ENCODE results near the gene EPGN.

The EPGN gene

GRCh38 chr4:74344031-74344430, 35.8 kb downstream of the EPGN start:
- no peak for DNase-seq

- DNase-seq: no peak
These were observed 45.6 kb downstream of the EPGN start for GRCh38 chr4:74353858-74354257.

DNA sequence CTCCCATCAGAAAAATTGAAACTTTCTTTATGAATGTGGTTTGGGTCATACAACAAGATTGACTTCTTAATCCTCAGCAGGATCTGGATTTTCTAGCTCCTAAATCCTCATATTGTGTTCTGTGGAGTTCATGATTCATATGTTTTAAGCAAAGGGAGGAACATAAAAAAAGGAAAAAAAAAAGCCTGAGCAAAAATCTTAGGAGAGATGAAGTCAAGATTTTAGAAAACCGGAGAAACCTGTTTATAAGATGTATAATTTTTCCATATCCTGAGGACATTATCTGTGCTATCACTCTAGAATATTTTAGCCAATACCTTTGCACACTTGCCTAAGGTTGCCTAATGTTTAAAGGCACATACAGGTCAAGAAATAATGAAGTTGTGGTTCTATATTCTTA, 49.7 kb downstream of the EPGN start:
- DNase-seq: no peak

DNA sequence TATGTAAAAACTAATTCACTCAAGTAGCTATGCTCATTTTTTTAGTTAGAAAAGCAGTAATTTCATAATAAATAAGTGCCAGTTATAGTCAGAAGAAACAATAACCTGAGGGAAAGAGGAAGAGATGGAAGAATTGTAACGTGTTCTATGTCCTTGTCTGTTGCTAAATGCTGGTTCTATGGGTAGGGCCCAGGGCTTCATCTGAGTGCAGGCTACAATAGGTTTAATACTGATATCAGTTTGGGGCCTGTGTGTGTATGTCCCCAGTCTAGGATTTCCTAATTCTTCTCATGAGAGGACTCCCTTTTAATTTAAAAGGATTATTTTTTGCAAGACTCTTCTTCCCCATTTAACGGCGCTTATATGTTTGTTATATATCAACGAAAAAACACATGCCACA, 53.4 kb downstream of the EPGN start:
- no peak for DNase-seq

DNA sequence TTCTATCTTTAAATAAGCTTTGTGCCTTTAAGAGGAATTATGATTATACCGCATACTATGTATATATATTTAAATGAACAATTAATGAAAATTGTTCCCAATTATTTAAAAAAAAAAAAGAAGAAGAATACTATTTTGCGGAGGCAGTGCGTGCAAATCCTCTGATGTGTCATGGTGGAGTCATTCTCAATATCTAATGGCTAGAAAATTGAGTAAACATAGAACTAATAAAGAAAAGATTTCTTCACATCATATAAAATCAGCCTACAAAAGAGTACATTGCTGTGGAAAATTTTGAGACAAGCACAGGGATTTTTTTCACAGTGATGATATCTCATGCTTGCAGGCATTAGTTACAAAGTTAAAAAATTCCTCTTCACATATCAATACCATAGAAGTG, 54.1 kb downstream of the EPGN start:
- DNase-seq: no peak

GRCh38 chr4:74364256-74364651, 56.0 kb downstream of the EPGN start:
- no peak for DNase-seq

DNA sequence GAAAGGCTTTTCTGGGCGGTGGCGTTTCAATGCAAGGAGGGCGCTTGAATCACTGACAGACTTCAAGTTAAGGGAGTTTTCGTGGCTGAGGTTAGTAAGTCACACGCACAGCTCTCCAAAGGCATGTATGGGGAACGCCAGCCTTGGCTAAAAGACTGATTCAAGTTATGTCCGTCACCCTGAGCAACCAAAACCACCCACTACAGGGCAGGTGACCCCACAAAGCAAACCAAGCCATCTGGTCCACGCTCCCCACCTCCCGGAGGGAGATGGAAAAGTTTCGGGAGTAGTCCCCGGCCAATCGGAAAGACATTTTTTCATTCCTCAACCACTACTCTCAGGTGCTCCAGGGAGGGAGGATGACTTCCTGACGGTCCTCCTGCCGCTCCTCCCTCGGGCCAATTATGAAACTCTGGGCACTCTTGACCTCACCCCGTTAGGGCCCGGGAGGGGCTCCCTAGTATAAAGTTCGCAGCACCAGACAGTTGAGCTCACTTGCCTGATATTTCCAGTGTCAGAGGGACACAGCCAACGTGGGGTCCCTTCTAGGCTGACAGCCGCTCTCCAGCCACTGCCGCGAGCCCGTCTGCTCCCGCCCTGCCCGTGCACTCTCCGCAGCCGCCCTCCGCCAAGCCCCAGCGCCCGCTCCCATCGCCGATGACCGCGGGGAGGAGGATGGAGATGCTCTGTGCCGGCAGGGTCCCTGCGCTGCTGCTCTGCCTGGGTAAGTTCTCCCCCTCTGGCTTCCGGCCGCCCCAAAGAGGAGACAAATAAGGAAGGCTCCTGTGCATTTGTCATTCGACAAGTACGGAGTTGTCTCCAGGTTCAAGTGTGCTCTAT, 56.6 kb downstream of the EPGN start, which contains the start of gene EREG:
Gene EREG (plus strand): TSS at position 494 of the 840 bp plus-strand sequence. CDS start 164 bp downstream, at position 658.
- DNase-seq: no peak

GRCh38 chr4:74365761-74366160, 57.5 kb downstream of the EPGN start:
- no peak for DNase-seq

Measured in NK-92 treated with Interleukin-12 subunit alpha and Interleukin-12 subunit beta, amount 100 ng/mL, for 24 hours (cell line).